Gastroesophageal sphincter (tissue), 3 donors: ENCODE results near the gene PNLIP.

Experiments
- POLR2A ChIP-seq, 2 donors: fragments of 450-650 bp; IDR thresholded peaks; one replicate each; pipeline ENCODE4 v1.6.1; 2017; ENCODE audit warnings: antibody characterized with exemption in 2 of 2, mild to moderate bottlenecking in 2 of 2, moderate library complexity in 1 of 2
- TF ChIP-seq, protein P1 (sequence below), 4 experiments: fragments of 200-600 bp in 2 of 4; fragments of 450-650 bp in 2 of 4; sonication (generic) in 1 of 4; IDR thresholded peaks; one replicate each; pipeline ENCODE4 v1.5.1; 2017 to 2019; ENCODE audit warnings: antibody characterized with exemption in 4 of 4, mild to moderate bottlenecking in 2 of 4, moderate library complexity in 2 of 4

DNA sequence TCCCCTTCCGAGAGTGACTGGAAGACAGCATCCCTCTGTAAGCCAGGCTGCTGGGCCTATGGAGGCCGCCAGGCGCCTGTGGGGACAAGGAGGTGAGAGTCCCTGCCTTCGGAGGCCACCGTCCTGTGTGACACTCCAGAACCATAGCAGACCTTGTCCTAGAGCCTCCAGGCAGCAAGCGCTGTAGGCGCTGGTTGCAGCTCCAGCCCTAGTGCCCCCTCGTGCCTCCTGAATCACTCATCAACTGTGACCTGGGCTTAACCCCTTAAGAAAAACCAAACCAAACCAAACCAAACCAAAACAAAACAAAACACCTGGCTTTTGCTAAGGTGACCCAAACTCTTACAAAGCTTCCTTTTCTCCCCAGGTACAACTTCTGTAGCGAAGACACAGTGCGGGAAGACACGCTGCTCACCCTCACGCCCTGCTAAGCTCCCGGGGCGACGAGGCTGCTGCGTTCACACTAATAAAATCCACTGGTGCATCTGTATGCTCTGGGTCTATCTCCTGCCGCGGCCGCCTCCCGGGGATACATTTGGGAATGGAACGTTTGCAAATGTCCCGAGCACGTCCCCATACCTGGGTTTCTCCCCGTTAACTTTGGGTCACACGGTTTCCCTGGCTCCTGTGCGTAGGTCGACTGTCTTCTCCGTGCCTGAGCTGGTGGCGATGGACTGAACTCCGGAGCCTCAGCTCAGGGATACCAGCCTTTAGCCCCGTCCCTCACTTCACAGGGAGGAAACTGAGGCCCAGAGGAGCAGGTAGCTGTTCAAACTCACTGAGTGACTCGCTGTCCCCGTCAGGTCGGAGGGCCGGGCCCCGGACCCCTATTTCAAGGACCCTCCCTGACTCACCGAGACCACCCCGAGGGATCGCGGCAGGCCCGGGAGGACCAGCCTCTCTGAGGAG, 63.2 kb downstream of the PNLIP start:
- TF ChIP-seq, protein P1, sequence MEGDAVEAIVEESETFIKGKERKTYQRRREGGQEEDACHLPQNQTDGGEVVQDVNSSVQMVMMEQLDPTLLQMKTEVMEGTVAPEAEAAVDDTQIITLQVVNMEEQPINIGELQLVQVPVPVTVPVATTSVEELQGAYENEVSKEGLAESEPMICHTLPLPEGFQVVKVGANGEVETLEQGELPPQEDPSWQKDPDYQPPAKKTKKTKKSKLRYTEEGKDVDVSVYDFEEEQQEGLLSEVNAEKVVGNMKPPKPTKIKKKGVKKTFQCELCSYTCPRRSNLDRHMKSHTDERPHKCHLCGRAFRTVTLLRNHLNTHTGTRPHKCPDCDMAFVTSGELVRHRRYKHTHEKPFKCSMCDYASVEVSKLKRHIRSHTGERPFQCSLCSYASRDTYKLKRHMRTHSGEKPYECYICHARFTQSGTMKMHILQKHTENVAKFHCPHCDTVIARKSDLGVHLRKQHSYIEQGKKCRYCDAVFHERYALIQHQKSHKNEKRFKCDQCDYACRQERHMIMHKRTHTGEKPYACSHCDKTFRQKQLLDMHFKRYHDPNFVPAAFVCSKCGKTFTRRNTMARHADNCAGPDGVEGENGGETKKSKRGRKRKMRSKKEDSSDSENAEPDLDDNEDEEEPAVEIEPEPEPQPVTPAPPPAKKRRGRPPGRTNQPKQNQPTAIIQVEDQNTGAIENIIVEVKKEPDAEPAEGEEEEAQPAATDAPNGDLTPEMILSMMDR (IDR thresholded peaks at IDR 0.05) = no peak
- no peak for TF ChIP-seq POLR2A (IDR thresholded peaks at IDR 0.05)
